SK-N-SH (cell line): ENCODE results near the gene HYAL3. TPM values are rescaled to one million over a fixed set of nuclear protein-coding genes. Genes with fewer than 3 reads are reported as not detected.
A peak's percentile ranks its signal among the peaks of the same experiment; 100 is the strongest.
"Not testable (repeated sequence)": the region's sequence is repeated elsewhere in the genome, so short reads cannot be mapped to it uniquely, and the experiment has no call there.

ENCODE experiments used
- CTCF ChIA-PET: fragments of 300-600, 350-600 bp; formaldehyde crosslinking; extraction: SDS; loops from one replicate; lab custom pipeline; 2021; lab: Yijun Ruan, JAX
- POLR2A ChIA-PET: fragments of 350-600 bp; sonication (Branson Sonifier 250); formaldehyde crosslinking; extraction: SDS; loops from one replicate; lab custom pipeline; 2020; ENCODE audit warnings: antibody characterized with exemption, inconsistent platforms; lab: Yijun Ruan, JAX
- DNase-seq: peaks from one replicate; pipeline ENCODE4 v3.0.0; 2012
- H2AFZ ChIP-seq: fragments of 200-600 bp; sonication (generic); 2 replicates; pipeline ENCODE4 v1.8.1; 2016; ENCODE audit warnings: antibody characterized with exemption, mild to moderate bottlenecking, low read depth
- H3F3A ChIP-seq: fragments of 200-600 bp; sonication (generic); replicated peaks from 2 replicates; pipeline ENCODE3; 2016; ENCODE audit warnings: antibody characterized with exemption, mild to moderate bottlenecking; ENCODE audit not compliant: insufficient read depth
- H3K27ac ChIP-seq, 2 experiments: fragments of 200-500 bp in 1 of 2; fragments of 200-600 bp in 1 of 2; sonication (Bioruptor generic) in 1 of 2; sonication (generic), shearing (Covaris generic) in 1 of 2; 2 replicates each; pipeline versions ENCODE4 v1.5.1 to v1.6.1; 2014 to 2016; ENCODE audit warnings: low read depth in 2 of 2, inconsistent platforms in 1 of 2, low read length in 1 of 2, mild to moderate bottlenecking in 1 of 2, mixed read lengths in 1 of 2
- H3K27me3 ChIP-seq: fragments of 200-600 bp; sonication (generic), shearing (Covaris generic); 2 replicates; pipeline ENCODE4 v1.6.1; 2016; ENCODE audit warnings: mixed run types; ENCODE audit not compliant: insufficient read depth
- H3K36me3 ChIP-seq, 2 experiments: fragments of 200-500 bp in 1 of 2; fragments of 200-600 bp in 1 of 2; sonication (Bioruptor generic) in 1 of 2; sonication (generic) in 1 of 2; replicated peaks in 1 of 2; 2 replicates each; pipeline versions ENCODE3 to v1.5.1; 2014 to 2016; ENCODE audit warnings: low read length in 1 of 2, mild to moderate bottlenecking in 1 of 2; ENCODE audit not compliant: insufficient read depth in 2 of 2, control insufficient read depth in 1 of 2
- H3K4me1 ChIP-seq, 2 experiments: fragments of 200-500 bp in 1 of 2; fragments of 200-600 bp in 1 of 2; sonication (Bioruptor generic) in 1 of 2; sonication (generic), shearing (Covaris generic) in 1 of 2; 2 replicates each; pipeline versions ENCODE4 v1.5.1 to v1.6.1; 2014 to 2016; ENCODE audit warnings: low read depth in 1 of 2, low read length in 1 of 2, mixed run types in 1 of 2; ENCODE audit not compliant: insufficient read depth in 2 of 2, control insufficient read depth in 1 of 2
- H3K4me2 ChIP-seq: fragments of 200-600 bp; sonication (generic), shearing (Covaris generic); 2 replicates; pipeline ENCODE4 v1.6.1; 2017; ENCODE audit warnings: mixed run types
- H3K4me3 ChIP-seq, 2 experiments: fragments of 200-500 bp in 1 of 2; fragments of 200-600 bp in 1 of 2; sonication (Bioruptor generic) in 1 of 2; sonication (generic), shearing (Covaris generic) in 1 of 2; 2 replicates each; pipeline versions ENCODE4 v1.5.1 to v1.8.1; 2014 to 2016; ENCODE audit warnings: low read depth in 2 of 2, inconsistent platforms in 1 of 2, low read length in 1 of 2, mild to moderate bottlenecking in 1 of 2, mixed read lengths in 1 of 2, moderate library complexity in 1 of 2
- H3K79me2 ChIP-seq: fragments of 200-600 bp; sonication (generic); 2 replicates; pipeline ENCODE4 v1.8.1; 2017; ENCODE audit warnings: mild to moderate bottlenecking; ENCODE audit not compliant: insufficient read depth
- H3K9ac ChIP-seq: fragments of 200-600 bp; sonication (generic); 2 replicates; pipeline ENCODE4 v1.6.1; 2017; ENCODE audit warnings: mixed run types
- H3K9me2 ChIP-seq: fragments of 200-600 bp; sonication (generic); 2 replicates; pipeline ENCODE4 v1.6.1; 2017; ENCODE audit warnings: mixed run types
- H3K9me3 ChIP-seq: fragments of 200-600 bp; sonication (generic); 2 replicates; pipeline ENCODE4 v1.6.1; 2017; ENCODE audit warnings: mixed run types, mild to moderate bottlenecking, moderate library complexity
- H4K20me1 ChIP-seq: fragments of 200-600 bp; sonication (generic); 2 replicates; pipeline ENCODE4 v1.6.1; 2017; ENCODE audit warnings: mild to moderate bottlenecking, mixed run types; ENCODE audit not compliant: insufficient read depth
- CHD2 ChIP-seq: fragments of 150-350 bp; IDR thresholded peaks from 2 replicates; pipeline ENCODE4 v1.6.1; 2018; ENCODE audit warnings: low read length; ENCODE audit not compliant: partially characterized antibody
- ELF1 ChIP-seq: IDR thresholded peaks from 2 replicates; pipeline ENCODE4 v1.4.0; 2012
- FOXJ3 ChIP-seq: sonication (generic); formaldehyde crosslinking; IDR thresholded peaks from 2 replicates; pipeline ENCODE4 v1.5.1; 2020; ENCODE audit warnings: mild to moderate bottlenecking, missing genetic modification reagents
- GABPA ChIP-seq: IDR thresholded peaks from 2 replicates; pipeline ENCODE4 v1.4.0; 2012; ENCODE audit warnings: low read depth, mild to moderate bottlenecking
- NFIC ChIP-seq: IDR thresholded peaks from 2 replicates; pipeline ENCODE4 v1.4.0; 2012; ENCODE audit warnings: borderline replicate concordance
- POLR2AphosphoS5 ChIP-seq: IDR thresholded peaks from 2 replicates; pipeline ENCODE4 v1.6.1; 2012; ENCODE audit warnings: low read depth, low read length
- RCOR1 ChIP-seq: fragments of 150-350 bp; IDR thresholded peaks from 2 replicates; pipeline ENCODE4 v1.6.1; 2017; ENCODE audit warnings: antibody characterized with exemption, low read length
- RFX5 ChIP-seq: IDR thresholded peaks from 2 replicates; pipeline ENCODE4 v1.6.1; 2012; ENCODE audit warnings: mild to moderate bottlenecking, improper control_type of control experiment, low read length
- RXRA ChIP-seq: IDR thresholded peaks from 2 replicates; pipeline ENCODE4 v1.4.0; 2012; ENCODE audit warnings: low read depth, mild to moderate bottlenecking, borderline replicate concordance
- TAF1 ChIP-seq: IDR thresholded peaks from 2 replicates; pipeline ENCODE4 v1.6.1; 2012; ENCODE audit warnings: low read depth, mild to moderate bottlenecking, low read length, moderate library complexity, borderline replicate concordance
- TEAD4 ChIP-seq: IDR thresholded peaks from 2 replicates; pipeline ENCODE4 v1.4.0; 2012; ENCODE audit warnings: mild to moderate bottlenecking, borderline replicate concordance; ENCODE audit not compliant: insufficient read depth
- YY1 ChIP-seq: IDR thresholded peaks from 2 replicates; pipeline ENCODE4 v1.4.0; 2012; ENCODE audit warnings: low read depth, mild to moderate bottlenecking
- WGBS: methylation state at CpG from one replicate; pipeline ENCODE4 v1.1.6; 2017; ENCODE audit warnings: low lambda C conversion rate; 5-methylcytosine and 5-hydroxymethylcytosine counted together
- polyA plus RNA-seq, 3 experiments: library from polyadenylated mRNA; depleted of rRNA; stranded (reverse); fragments of >200 nt; gene quantifications; 2 replicates each; pipeline ENCODE4 v1.2.3, GENCODE V29; 2012
- TF ChIP-seq, protein P1 (sequence below): IDR thresholded peaks from 2 replicates; pipeline ENCODE4 v1.6.1; 2012; ENCODE audit warnings: mild to moderate bottlenecking, low read depth, low read length, moderate library complexity
- TF ChIP-seq, protein P2 (sequence below): IDR thresholded peaks from 2 replicates; pipeline ENCODE4 v1.4.0; 2012; ENCODE audit warnings: low read depth, borderline replicate concordance
- TF ChIP-seq, protein P3 (sequence below): IDR thresholded peaks from 2 replicates; pipeline ENCODE4 v1.4.0; 2012; ENCODE audit warnings: low read depth, borderline replicate concordance

Gene HYAL3
- polyA plus RNA-seq, 1 of the 3 experiments (the other 2 are of a cell fraction) = 7.8 TPM

DNA sequence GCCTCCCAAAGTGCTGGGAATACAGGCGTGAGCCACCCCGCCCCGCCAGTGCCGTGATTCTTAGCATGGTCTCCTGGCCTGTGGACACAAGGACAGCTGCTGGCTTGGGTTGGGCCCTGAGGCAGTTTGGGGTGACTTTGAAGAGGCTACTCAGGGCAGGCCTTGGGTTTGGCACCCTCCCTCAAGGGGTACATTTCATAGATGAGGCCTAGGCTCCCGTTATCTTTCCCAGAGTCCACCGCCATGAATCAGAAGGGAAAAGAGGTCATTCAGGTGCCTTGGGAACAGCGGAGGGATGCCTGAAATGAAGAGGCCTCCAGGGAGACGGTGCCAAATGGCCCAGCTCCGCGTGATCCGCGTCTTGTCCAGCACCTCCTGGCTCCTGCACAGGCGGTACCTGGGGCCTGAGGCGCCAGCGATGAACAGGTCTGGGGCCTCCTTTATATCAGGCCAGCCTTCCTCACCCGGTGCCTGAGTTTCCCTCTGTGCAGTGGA lies 53.9 kb downstream of the HYAL3 start:
- Histone ChIP-seq H3K9ac (peak overlapping the region; percentile 55; the same call in 1 of the 2 replicates), H3K36me3 (peaks cover 0 to 14% of the 10 kb centered on the region in 2 experiments), H3K27me3 (no peaks in the 10 kb centered on the region), H3K4me1 (peaks cover 35 to 36% of the 10 kb centered on the region in 2 experiments; a peak in 3 of 4 replicates), H2AFZ (no peak overlapping the region), H3K4me3 (no peak overlapping the region; a peak in 1 of 4 replicates), H3F3A (peaks cover 43% of the 10 kb centered on the region), H3K79me2 (peaks cover 100% of the 10 kb centered on the region), H3K27ac (peak overlapping the region; percentile 72 to 89), H3K4me2 (peak overlapping the region; percentile 73), H3K9me3 (no peaks in the 10 kb centered on the region), H4K20me1 (peaks cover 91% of the 10 kb centered on the region), H3K9me2 (no peaks in the 10 kb centered on the region)
- DNase-seq = no peak
- TF ChIP-seq FOXJ3 (CRISPR knock-in tag) (no peak), GABPA (no peak), NFIC (no peak), RCOR1 (no peak), RFX5 (no peak), POLR2AphosphoS5 (no peak), TAF1 (no peak), YY1 (no peak), ELF1 (no peak), TEAD4 (no peak), RXRA (no peak), CHD2 (no peak)
- TF ChIP-seq, protein P1, sequence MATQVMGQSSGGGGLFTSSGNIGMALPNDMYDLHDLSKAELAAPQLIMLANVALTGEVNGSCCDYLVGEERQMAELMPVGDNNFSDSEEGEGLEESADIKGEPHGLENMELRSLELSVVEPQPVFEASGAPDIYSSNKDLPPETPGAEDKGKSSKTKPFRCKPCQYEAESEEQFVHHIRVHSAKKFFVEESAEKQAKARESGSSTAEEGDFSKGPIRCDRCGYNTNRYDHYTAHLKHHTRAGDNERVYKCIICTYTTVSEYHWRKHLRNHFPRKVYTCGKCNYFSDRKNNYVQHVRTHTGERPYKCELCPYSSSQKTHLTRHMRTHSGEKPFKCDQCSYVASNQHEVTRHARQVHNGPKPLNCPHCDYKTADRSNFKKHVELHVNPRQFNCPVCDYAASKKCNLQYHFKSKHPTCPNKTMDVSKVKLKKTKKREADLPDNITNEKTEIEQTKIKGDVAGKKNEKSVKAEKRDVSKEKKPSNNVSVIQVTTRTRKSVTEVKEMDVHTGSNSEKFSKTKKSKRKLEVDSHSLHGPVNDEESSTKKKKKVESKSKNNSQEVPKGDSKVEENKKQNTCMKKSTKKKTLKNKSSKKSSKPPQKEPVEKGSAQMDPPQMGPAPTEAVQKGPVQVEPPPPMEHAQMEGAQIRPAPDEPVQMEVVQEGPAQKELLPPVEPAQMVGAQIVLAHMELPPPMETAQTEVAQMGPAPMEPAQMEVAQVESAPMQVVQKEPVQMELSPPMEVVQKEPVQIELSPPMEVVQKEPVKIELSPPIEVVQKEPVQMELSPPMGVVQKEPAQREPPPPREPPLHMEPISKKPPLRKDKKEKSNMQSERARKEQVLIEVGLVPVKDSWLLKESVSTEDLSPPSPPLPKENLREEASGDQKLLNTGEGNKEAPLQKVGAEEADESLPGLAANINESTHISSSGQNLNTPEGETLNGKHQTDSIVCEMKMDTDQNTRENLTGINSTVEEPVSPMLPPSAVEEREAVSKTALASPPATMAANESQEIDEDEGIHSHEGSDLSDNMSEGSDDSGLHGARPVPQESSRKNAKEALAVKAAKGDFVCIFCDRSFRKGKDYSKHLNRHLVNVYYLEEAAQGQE = no peak
- TF ChIP-seq, protein P2, sequence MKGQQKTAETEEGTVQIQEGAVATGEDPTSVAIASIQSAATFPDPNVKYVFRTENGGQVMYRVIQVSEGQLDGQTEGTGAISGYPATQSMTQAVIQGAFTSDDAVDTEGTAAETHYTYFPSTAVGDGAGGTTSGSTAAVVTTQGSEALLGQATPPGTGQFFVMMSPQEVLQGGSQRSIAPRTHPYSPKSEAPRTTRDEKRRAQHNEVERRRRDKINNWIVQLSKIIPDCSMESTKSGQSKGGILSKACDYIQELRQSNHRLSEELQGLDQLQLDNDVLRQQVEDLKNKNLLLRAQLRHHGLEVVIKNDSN = no peak
- TF ChIP-seq, protein P3, sequence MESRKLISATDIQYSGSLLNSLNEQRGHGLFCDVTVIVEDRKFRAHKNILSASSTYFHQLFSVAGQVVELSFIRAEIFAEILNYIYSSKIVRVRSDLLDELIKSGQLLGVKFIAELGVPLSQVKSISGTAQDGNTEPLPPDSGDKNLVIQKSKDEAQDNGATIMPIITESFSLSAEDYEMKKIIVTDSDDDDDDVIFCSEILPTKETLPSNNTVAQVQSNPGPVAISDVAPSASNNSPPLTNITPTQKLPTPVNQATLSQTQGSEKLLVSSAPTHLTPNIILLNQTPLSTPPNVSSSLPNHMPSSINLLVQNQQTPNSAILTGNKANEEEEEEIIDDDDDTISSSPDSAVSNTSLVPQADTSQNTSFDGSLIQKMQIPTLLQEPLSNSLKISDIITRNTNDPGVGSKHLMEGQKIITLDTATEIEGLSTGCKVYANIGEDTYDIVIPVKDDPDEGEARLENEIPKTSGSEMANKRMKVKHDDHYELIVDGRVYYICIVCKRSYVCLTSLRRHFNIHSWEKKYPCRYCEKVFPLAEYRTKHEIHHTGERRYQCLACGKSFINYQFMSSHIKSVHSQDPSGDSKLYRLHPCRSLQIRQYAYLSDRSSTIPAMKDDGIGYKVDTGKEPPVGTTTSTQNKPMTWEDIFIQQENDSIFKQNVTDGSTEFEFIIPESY = no peak
- 92% methylated on average over 16 of the region's 16 CpGs for WGBS
- POLR2A ChIA-PET = no interaction called here
- CTCF ChIA-PET = interaction anchor here (0.7 to 61.6 kb wide), 7 partner anchors 13 to 78 kb away, joined by 3 to 1375 read pairs (median 3); partner anchors contain the start of genes GNAI2 and GNAT1

GRCh38 chr3:50244813-50245212 lies 54.4 kb downstream of the HYAL3 start:
- Histone ChIP-seq H3K36me3 (peaks cover 0 to 12% of the 10 kb centered on the region in 2 experiments), H3K79me2 (peaks cover 100% of the 10 kb centered on the region), H3F3A (peaks cover 43% of the 10 kb centered on the region), H3K27ac (peak overlapping the region in 1 of 2 experiments; percentile 72; a peak in 3 of 4 replicates), H4K20me1 (peaks cover 91% of the 10 kb centered on the region), H3K4me1 (peaks cover 35 to 36% of the 10 kb centered on the region in 2 experiments; a peak in 3 of 4 replicates)
- DNase-seq, H3K4me3 ChIP-seq, POLR2A ChIA-PET, H2AFZ ChIP-seq, H3K9me3 ChIP-seq, H3K4me2 ChIP-seq, H3K9ac ChIP-seq, H3K9me2 ChIP-seq, H3K27me3 ChIP-seq: not testable (repeated sequence)
- 91% methylated on average over 5 of the region's 6 CpGs for WGBS
- CTCF ChIA-PET = interaction anchor here (0.7 to 61.6 kb wide), 7 partner anchors 13 to 78 kb away, joined by 3 to 1375 read pairs (median 3); partner anchors contain the start of genes GNAI2 and GNAT1
